ENCODE data around the gene PLIN5. TPM values are rescaled to one million over a fixed set of nuclear protein-coding genes. Genes with fewer than 3 reads are reported as not detected.

Gene PLIN5
- total RNA-seq, 1 experiment from 2014 or later: 3.9 TPM

- DNase-seq: no peak
- Histone ChIP-seq H4K5ac (ENCODE audit: insufficient read length, low read depth, low read length) (peak overlapping the region; percentile 12), H3K9me3 (ENCODE audit: control insufficient read depth, low read depth, low read length) (no peaks in the 10 kb centered on the region), H3K56ac (ENCODE audit: insufficient read length, low read depth, low read length) (no peak overlapping the region), H3K27me3 (ENCODE audit: insufficient read depth, low read length) (0 out of 2 replicates have a peak, but pooled peaks cover 2% of the 10 kb centered on the region), H3K23ac (ENCODE audit: insufficient read length, low read depth, low read length) (no peak overlapping the region), H3K4ac (ENCODE audit: low read depth, low read length) (no peak overlapping the region), H2BK15ac (ENCODE audit: low read depth, low read length) (no peak overlapping the region), H4K91ac (ENCODE audit: insufficient read length, low read depth, low read length) (no peak overlapping the region), H3K79me2 (ENCODE audit: insufficient read depth, low read length) (no peaks in the 10 kb centered on the region), H2BK5ac (ENCODE audit: insufficient read length, low read length) (no peak overlapping the region), H3K9ac (ENCODE audit: extremely low read depth, insufficient read length, low read length) (no peak overlapping the region), H3K27ac (ENCODE audit: insufficient read length, low read depth, low read length) (no peak overlapping the region), H3K14ac (ENCODE audit: insufficient read depth, low read length) (no peak overlapping the region; the same call in 1 of the 2 replicates), H3K4me2 (ENCODE audit: insufficient read depth, insufficient read length, low read length) (no peak overlapping the region), H3K79me1 (ENCODE audit: insufficient read depth, low read depth, low read length, poor library complexity, severe bottlenecking) (no peaks in the 10 kb centered on the region), H4K8ac (replicated peaks; ENCODE audit: insufficient read length, low read depth, low read length) (no peak overlapping the region), H3K23me2 (ENCODE audit: insufficient read length, low read depth, low read length, poor library complexity, severe bottlenecking) (no peaks in the 10 kb centered on the region), H4K20me1 (ENCODE audit: control insufficient read depth, insufficient read depth, insufficient read length) (no peaks in the 10 kb centered on the region), H2BK12ac (ENCODE audit: insufficient read length, low read depth, low read length) (no peak overlapping the region), H2BK120ac (ENCODE audit: low read depth, low read length, poor library complexity, severe bottlenecking) (no peak overlapping the region), H3K4me1 (ENCODE audit: insufficient read depth, low read length) (no peaks in the 10 kb centered on the region), H2AK5ac (ENCODE audit: insufficient read length, low read length) (no peak overlapping the region), H2AFZ (ENCODE audit: low read length) (no peak overlapping the region), H3T11ph (ENCODE audit: low read length) (no peak overlapping the region), H2BK20ac (ENCODE audit: low read depth, low read length, poor library complexity, severe bottlenecking) (no peak overlapping the region), H3K18ac (ENCODE audit: insufficient read length, low read depth, low read length) (no peak overlapping the region)
- no peak for TF ChIP-seq CTCF (conservative IDR thresholded peaks at IDR 0.05)
- peaks cover 59% of the 10 kb centered on the region for H3K27me3 Mint-ChIP-seq (ENCODE audit: low read depth)
- no peaks in the 10 kb centered on the region for H3K36me3 Mint-ChIP-seq (ENCODE audit: insufficient read depth in 1 of 3, low read depth in 3 of 3)
- H3K4me1 Mint-ChIP-seq: peaks cover 3 to 7% of the 10 kb centered on the region in 2 experiments; a peak in 3 of 4 replicates
- H3K4me3 Mint-ChIP-seq: no peak overlapping the region
- H3K27ac Mint-ChIP-seq: no peak overlapping the region; a peak in 1 of 7 replicates
- H3K9me3 Mint-ChIP-seq: 0 out of 5 replicates have a peak, but pooled peaks cover 0 to 2% of the 10 kb centered on the region in 2 experiments
- no CpG with 5 or more reads among the region's 6 CpGs for WGBS (ENCODE audit: extremely low coverage, insufficient read length, low lambda C conversion rate)
These were observed 15.9 kb downstream of the PLIN5 start for GRCh38 chr19:4519172-4519496.
